B cell (primary cell): ENCODE data around the gene BPIFB1. TPM values are rescaled to one million over a fixed set of nuclear protein-coding genes. Genes with fewer than 3 reads are reported as not detected.

ENCODE experiments used
- ATAC-seq: fragments of 200-7000 bp; cut with Tn5 transposase; one replicate; pipeline ENCODE4 v1.10.0; 2021; ENCODE audit warnings: low read depth, mild to moderate bottlenecking, moderate number of reproducible peaks, moderate library complexity
- CTCF ChIA-PET: fragments of 350-600 bp; sonication (Branson Sonifier 250); formaldehyde crosslinking; loops from one replicate; lab custom pipeline; 2021; ENCODE audit warnings: antibody characterized with exemption, inconsistent platforms; lab: Charles Lee
- POLR2A ChIA-PET: fragments of 350-600 bp; sonication (Branson Sonifier 250); formaldehyde crosslinking; loops from one replicate; lab custom pipeline; 2021; ENCODE audit warnings: antibody characterized with exemption; lab: Charles Lee
- DNase-seq: peaks from one replicate; pipeline ENCODE4 v3.0.0; 2013
- H2AFZ ChIP-seq: 2 replicates; pipeline ENCODE4 v1.6.1; 2012; ENCODE audit warnings: mild to moderate bottlenecking, low read depth, low read length; ENCODE audit not compliant: insufficient read depth, poor library complexity, severe bottlenecking
- H3K27ac ChIP-seq, 2 donors: 1 replicate in 1 of 2; 2 replicates in 1 of 2; pipeline ENCODE4 v1.5.1; 2012 to 2013; ENCODE audit warnings: low read length in 2 of 2, mild to moderate bottlenecking in 2 of 2, moderate library complexity in 1 of 2
- H3K27me3 ChIP-seq, 4 experiments: fragments of 200-600 bp in 1 of 4; sonication (generic) in 1 of 4; replicated peaks in 1 of 4; 1 replicate in 2 of 4; 2 replicates in 2 of 4; pipeline versions ENCODE4 v1.6.1 to v1.7.0; 2013 to 2016; ENCODE audit warnings: low read length in 3 of 4, mild to moderate bottlenecking in 2 of 4, mixed read lengths in 1 of 4, moderate library complexity in 1 of 4; ENCODE audit not compliant: insufficient read depth in 4 of 4, control insufficient read depth in 3 of 4; ENCODE audit errors: control extremely low read depth in 1 of 4
- H3K36me3 ChIP-seq, 2 experiments: replicated peaks in 1 of 2; 1 replicate in 1 of 2; 2 replicates in 1 of 2; pipeline versions ENCODE4 v1.6.1 to v1.7.1; 2013; ENCODE audit warnings: low read length in 1 of 2; ENCODE audit not compliant: insufficient read depth in 2 of 2, control insufficient read depth in 1 of 2; ENCODE audit errors: control extremely low read depth in 1 of 2, extremely low read depth in 1 of 2
- H3K4me1 ChIP-seq, 2 donors: fragments of 200-600 bp in 1 of 2; sonication (generic) in 1 of 2; 1 replicate in 1 of 2; 2 replicates in 1 of 2; pipeline versions ENCODE4 v1.5.1 to v1.6.1; 2013 to 2017; ENCODE audit warnings: low read length in 2 of 2; ENCODE audit not compliant: control insufficient read depth in 2 of 2, insufficient read depth in 2 of 2
- H3K4me2 ChIP-seq: replicated peaks from 2 replicates; pipeline ENCODE3; 2012; ENCODE audit warnings: mild to moderate bottlenecking, low read depth, low read length; ENCODE audit not compliant: poor library complexity, severe bottlenecking
- H3K4me3 ChIP-seq, 5 experiments: fragments of 200-600 bp in 1 of 5; sonication (generic) in 1 of 5; 1 replicate in 3 of 5; 2 replicates in 2 of 5; pipeline versions ENCODE4 v1.5.1 to v1.7.0; 2011 to 2016; ENCODE audit warnings: low read length in 4 of 5, mild to moderate bottlenecking in 4 of 5, low read depth in 2 of 5, control low read depth in 1 of 5, moderate library complexity in 1 of 5; ENCODE audit not compliant: insufficient read depth in 1 of 5; ENCODE audit errors: control extremely low read depth in 1 of 5, extremely low read depth in 1 of 5
- H3K79me2 ChIP-seq: fragments of 200-600 bp; sonication (generic); one replicate; pipeline ENCODE4 v1.6.0; 2016; ENCODE audit warnings: low read length; ENCODE audit not compliant: control insufficient read depth, insufficient read depth
- H3K9ac ChIP-seq: fragments of 200-600 bp; sonication (generic); 2 replicates; pipeline ENCODE4 v1.6.1; 2017; ENCODE audit warnings: mild to moderate bottlenecking, low read length, moderate library complexity
- H3K9me3 ChIP-seq, 3 donors: one replicate each; pipeline versions ENCODE4 v1.6.1 to v1.7.1; 2013; ENCODE audit warnings: low read length in 2 of 3; ENCODE audit not compliant: control insufficient read depth in 2 of 3, insufficient read depth in 1 of 3; ENCODE audit errors: control extremely low read depth in 1 of 3
- H4K20me1 ChIP-seq: 2 replicates; pipeline ENCODE4 v1.6.0; 2012; ENCODE audit warnings: mild to moderate bottlenecking, low read length; ENCODE audit not compliant: insufficient read depth, control insufficient read depth, poor library complexity, severe bottlenecking
- H3K27ac Mint-ChIP-seq: one replicate; pipeline ENCODE4 v1.8.0; 2021; ENCODE audit warnings: mixed read lengths
- H3K27me3 Mint-ChIP-seq: one replicate; pipeline ENCODE4 v1.8.0; 2021; ENCODE audit warnings: mixed read lengths
- H3K4me1 Mint-ChIP-seq: one replicate; pipeline ENCODE4 v1.8.0; 2021; ENCODE audit warnings: mixed read lengths
- H3K4me3 Mint-ChIP-seq: one replicate; pipeline ENCODE4 v1.8.0; 2021; ENCODE audit warnings: mixed read lengths
- H3K9me3 Mint-ChIP-seq: one replicate; pipeline ENCODE4 v1.8.0; 2022; ENCODE audit warnings: mixed read lengths; ENCODE audit not compliant: insufficient read depth
- EZH2 ChIP-seq: IDR thresholded peaks from 2 replicates; pipeline ENCODE4 v1.6.1; 2012; ENCODE audit warnings: borderline replicate concordance, low read depth, mild to moderate bottlenecking, moderate library complexity, low read length; ENCODE audit not compliant: insufficient read depth, poor library complexity, severe bottlenecking
- WGBS: methylation state at CpG from one replicate; pipeline ENCODE4 v1.1.5; 2013; ENCODE audit warnings: missing lambda C conversion rate; ENCODE audit not compliant: insufficient coverage; 5-methylcytosine and 5-hydroxymethylcytosine counted together
- intact Hi-C: fragments of 100-400 bp; cut with micrococcal nuclease; formaldehyde crosslinking; loops from one replicate; pipeline ENCODE4 v1.10.0; 2022
- polyA plus RNA-seq: library from polyadenylated mRNA; depleted of rRNA; stranded (reverse); fragments of >200 nt; gene quantifications from 2 replicates; pipeline ENCODE4 v1.2.3, GENCODE V29; 2012
- total RNA-seq, 2 donors: library from RNA; stranded (reverse); fragments of 120-200 nt in 1 of 2; gene quantifications; 1 replicate in 1 of 2; 2 replicates in 1 of 2; pipeline versions ENCODE4 v1.2.3 to v1.2.4, GENCODE V29; 2013 to 2022
- TF ChIP-seq, protein P1 (sequence below): fragments of 200-600 bp; IDR thresholded peaks from one replicate; pipeline ENCODE4 v1.8.0; 2022; ENCODE audit warnings: antibody characterized with exemption, mild to moderate bottlenecking

The BPIFB1 gene
- total and polyA plus RNA-seq, 2 donors (not counting 1 experiment from before 2014, with no cell fraction given) = not detected

DNA sequence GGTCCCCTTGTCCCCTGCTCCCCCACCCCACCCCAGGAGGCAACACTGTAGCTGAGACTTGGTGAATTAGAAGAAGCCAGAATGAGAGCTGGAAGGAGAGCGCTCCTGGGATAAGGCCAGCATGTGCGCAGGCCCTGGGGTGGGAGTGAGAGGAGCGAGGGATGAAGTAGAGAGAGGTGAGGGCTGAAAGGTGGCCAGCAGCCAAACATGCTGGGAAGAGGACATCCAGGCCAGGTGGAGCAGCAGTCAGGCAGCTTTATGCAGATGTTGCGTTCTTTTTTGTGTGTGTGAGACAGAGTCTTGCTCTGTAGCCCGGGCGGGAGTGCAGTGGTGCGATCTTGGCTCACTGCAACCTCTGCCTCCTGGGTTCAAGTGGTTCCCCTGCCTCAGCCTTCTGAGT is 2.2 kb upstream of the BPIFB1 start:
- intact Hi-C loops = no loop called here
- no peak overlapping the region for H3K4me2 ChIP-seq
- CTCF ChIA-PET = no interaction called here

DNA sequence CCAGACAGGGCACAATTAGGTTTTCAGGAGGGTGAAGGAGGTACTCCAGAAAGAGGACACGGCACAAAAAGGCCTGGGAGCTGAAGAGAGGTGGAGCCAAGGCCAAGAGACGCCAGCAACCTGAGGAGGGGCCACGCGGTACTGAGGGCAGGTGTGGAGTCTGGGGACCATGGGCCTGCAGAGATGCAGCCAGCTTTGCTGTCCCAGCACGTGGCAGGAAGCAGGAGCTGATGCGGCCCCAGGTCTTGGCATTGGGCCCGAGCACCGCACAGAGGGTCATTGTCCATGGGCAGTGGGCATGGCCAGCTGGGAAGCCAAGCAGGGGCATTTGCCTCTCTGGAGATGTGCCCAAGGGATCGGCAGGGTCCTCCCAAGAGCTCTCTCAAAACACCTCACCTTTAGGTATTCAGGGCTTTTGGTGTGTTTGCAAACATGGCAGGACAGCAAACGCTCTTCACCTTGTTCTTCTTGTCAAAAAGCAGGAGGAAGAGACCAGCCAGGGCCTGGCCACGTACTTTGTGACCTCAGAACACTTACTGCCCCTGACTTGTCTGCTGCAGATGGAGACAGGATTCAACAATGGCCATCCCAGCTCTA is 1.4 kb upstream of the BPIFB1 start:
- ChIA-PET CTCF (interaction anchor here (1.1 kb wide), 1 partner anchor 12 kb away, joined by 3 read pairs; no protein-coding TSS in a partner anchor), POLR2A (no interaction called here)
- TF ChIP-seq, protein P1, sequence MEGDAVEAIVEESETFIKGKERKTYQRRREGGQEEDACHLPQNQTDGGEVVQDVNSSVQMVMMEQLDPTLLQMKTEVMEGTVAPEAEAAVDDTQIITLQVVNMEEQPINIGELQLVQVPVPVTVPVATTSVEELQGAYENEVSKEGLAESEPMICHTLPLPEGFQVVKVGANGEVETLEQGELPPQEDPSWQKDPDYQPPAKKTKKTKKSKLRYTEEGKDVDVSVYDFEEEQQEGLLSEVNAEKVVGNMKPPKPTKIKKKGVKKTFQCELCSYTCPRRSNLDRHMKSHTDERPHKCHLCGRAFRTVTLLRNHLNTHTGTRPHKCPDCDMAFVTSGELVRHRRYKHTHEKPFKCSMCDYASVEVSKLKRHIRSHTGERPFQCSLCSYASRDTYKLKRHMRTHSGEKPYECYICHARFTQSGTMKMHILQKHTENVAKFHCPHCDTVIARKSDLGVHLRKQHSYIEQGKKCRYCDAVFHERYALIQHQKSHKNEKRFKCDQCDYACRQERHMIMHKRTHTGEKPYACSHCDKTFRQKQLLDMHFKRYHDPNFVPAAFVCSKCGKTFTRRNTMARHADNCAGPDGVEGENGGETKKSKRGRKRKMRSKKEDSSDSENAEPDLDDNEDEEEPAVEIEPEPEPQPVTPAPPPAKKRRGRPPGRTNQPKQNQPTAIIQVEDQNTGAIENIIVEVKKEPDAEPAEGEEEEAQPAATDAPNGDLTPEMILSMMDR = no peak
- TF ChIP-seq EZH2 = no peak
- ATAC-seq = no peak
- Histone ChIP-seq H3K36me3 (no peaks in the 10 kb centered on the region), H3K79me2 (no peaks in the 10 kb centered on the region), H2AFZ (no peak overlapping the region), H3K4me1 (no peaks in the 10 kb centered on the region), H3K4me2 (no peak overlapping the region), H3K9me3 (no peaks in the 10 kb centered on the region), H3K27ac (no peak overlapping the region), H3K27me3 (peaks cover 0 to 4% (median 0%) of the 10 kb centered on the region in 4 experiments), H3K4me3 (no peak overlapping the region), H4K20me1 (no peaks in the 10 kb centered on the region), H3K9ac (no peak overlapping the region)
- H3K27me3 Mint-ChIP-seq = peaks cover 36% of the 10 kb centered on the region
- no peaks in the 10 kb centered on the region for H3K9me3 Mint-ChIP-seq
- no peaks in the 10 kb centered on the region for H3K4me1 Mint-ChIP-seq
- WGBS = 79% methylated on average over 10 of the region's 11 CpGs
- intact Hi-C loops = no loop called here
- no peak overlapping the region for H3K27ac Mint-ChIP-seq
- DNase-seq = no peak
- no peak overlapping the region for H3K4me3 Mint-ChIP-seq

More for the DNA sequence above, 2.2 kb upstream of the BPIFB1 start:
- H3K27me3 ChIP-seq = peaks cover 0 to 4% (median 0%) of the 10 kb centered on the region in 4 experiments
- no peaks in the 10 kb centered on the region for H3K4me1 ChIP-seq
- no peaks in the 10 kb centered on the region for H3K9me3 ChIP-seq
- no peak overlapping the region for H3K4me3 ChIP-seq
- TF ChIP-seq, protein P1 = no peak
- TF ChIP-seq EZH2 = no peak
- H3K4me1 Mint-ChIP-seq = no peaks in the 10 kb centered on the region
- DNase-seq = no peak
- H3K27ac Mint-ChIP-seq = no peak overlapping the region
- POLR2A ChIA-PET = no interaction called here
- H3K9ac ChIP-seq = no peak overlapping the region
- no peaks in the 10 kb centered on the region for H3K9me3 Mint-ChIP-seq
- ATAC-seq = no peak
- H3K36me3 ChIP-seq = no peaks in the 10 kb centered on the region
- no peaks in the 10 kb centered on the region for H3K79me2 ChIP-seq
- H3K4me3 Mint-ChIP-seq = no peak overlapping the region
- 91% methylated on average over 7 of the region's 7 CpGs for WGBS
- H2AFZ ChIP-seq = no peak overlapping the region
- H3K27me3 Mint-ChIP-seq = peaks cover 39% of the 10 kb centered on the region
- H4K20me1 ChIP-seq = no peaks in the 10 kb centered on the region
- no peak overlapping the region for H3K27ac ChIP-seq
